Stomach (tissue), 19 donors: ENCODE data around the gene EML2. TPM values are rescaled to one million over a fixed set of nuclear protein-coding genes. Genes with fewer than 3 reads are reported as not detected.
"Not testable (repeated sequence)": the region's sequence is repeated elsewhere in the genome, so short reads cannot be mapped to it uniquely, and the experiment has no call there.

Experiments used
- DNase-seq, 2 donors: peaks; one replicate each; pipeline versions ENCODE4 v3.0.0 to v3.0.0-alpha.2; 2013 to 2019
- H3K27ac ChIP-seq, 5 donors: fragments of 200-600 bp in 4 of 5; sonication (generic) in 4 of 5; one replicate each; pipeline ENCODE4 v1.5.1; 2013 to 2019; ENCODE audit warnings: mild to moderate bottlenecking in 1 of 5, moderate library complexity in 1 of 5
- H3K27me3 ChIP-seq, 3 donors: fragments of 200-600 bp; sonication (generic); one replicate each; pipeline ENCODE4 v1.5.1; 2017 to 2019; ENCODE audit warnings: mixed run types in 1 of 3
- H3K36me3 ChIP-seq, 4 donors: fragments of 200-600 bp; sonication (generic); 1 replicate in 3 of 4; 2 replicates in 1 of 4; pipeline ENCODE4 v1.5.1; 2016 to 2019
- H3K4me1 ChIP-seq, 4 donors: fragments of 200-600 bp; sonication (generic); one replicate each; pipeline ENCODE4 v1.5.1; 2016 to 2019
- H3K4me3 ChIP-seq, 4 donors: fragments of 200-600 bp; sonication (generic) in 3 of 4; one replicate each; pipeline ENCODE4 v1.5.1; 2016 to 2019; ENCODE audit warnings: mild to moderate bottlenecking in 1 of 4
- H3K9me3 ChIP-seq, 4 donors: fragments of 200-600 bp; sonication (generic); one replicate each; pipeline ENCODE4 v1.5.1; 2016 to 2019
- EP300 ChIP-seq: sonication (generic); formaldehyde crosslinking; IDR thresholded peaks from one replicate; pipeline ENCODE4 v1.6.1; 2017; ENCODE audit warnings: antibody characterized with exemption
- POLR2A ChIP-seq, 4 donors: fragments of 450-650 bp; IDR thresholded peaks; one replicate each; pipeline ENCODE4 v1.6.1; 2016; ENCODE audit warnings: antibody characterized with exemption in 4 of 4, control low read depth in 2 of 4, mild to moderate bottlenecking in 1 of 4, moderate library complexity in 1 of 4
- POLR2AphosphoS5 ChIP-seq, 3 donors: sonication (generic); formaldehyde crosslinking; IDR thresholded peaks; one replicate each; pipeline ENCODE4 v1.6.1; 2016; ENCODE audit warnings: antibody characterized with exemption in 3 of 3
- WGBS, 5 donors: extraction: QIAGEN DNeasy Blood & Tissue Kit in 3 of 5; methylation state at CpG; one replicate each; pipeline versions ENCODE4 v1.1.5 to v1.1.7; 2013 to 2018; 5-methylcytosine and 5-hydroxymethylcytosine counted together
- intact Hi-C: fragments of 100-400 bp; cut with DNase I; formaldehyde crosslinking; loops from one replicate; pipeline ENCODE4 v1.15.1; 2023; ENCODE audit warnings: low total_unique reads
- long read RNA-seq, 10 donors: transcript quantifications; one replicate each; lab custom pipeline, GENCODE V29; 2026
- polyA plus RNA-seq, 3 donors: library from polyadenylated mRNA; stranded (reverse); fragments of 200-250 nt; gene quantifications; one replicate each; pipeline ENCODE4 v1.2.3, GENCODE V29; 2013
- total RNA-seq, 5 donors: library from RNA; depleted of rRNA; stranded (reverse); fragments of >200 nt; gene quantifications; one replicate each; pipeline versions ENCODE4 v1.1.0 to v1.2.3, GENCODE V29; 2014 to 2016
- TF ChIP-seq, protein P1 (sequence below), 7 experiments: fragments of 450-650 bp in 4 of 7; fragments of 200-600 bp in 3 of 7; sonication (generic) in 3 of 7; IDR thresholded peaks; one replicate each; pipeline ENCODE4 v1.5.1; 2016 to 2019; ENCODE audit warnings: antibody characterized with exemption in 7 of 7, control low read depth in 2 of 7, mild to moderate bottlenecking in 1 of 7
- donor health status: healthy with polysubstance abuse.
- donor health status: Bipolar disorder and iron deficiency.
- donor health status: healthy.

EML2 gene, protein sequence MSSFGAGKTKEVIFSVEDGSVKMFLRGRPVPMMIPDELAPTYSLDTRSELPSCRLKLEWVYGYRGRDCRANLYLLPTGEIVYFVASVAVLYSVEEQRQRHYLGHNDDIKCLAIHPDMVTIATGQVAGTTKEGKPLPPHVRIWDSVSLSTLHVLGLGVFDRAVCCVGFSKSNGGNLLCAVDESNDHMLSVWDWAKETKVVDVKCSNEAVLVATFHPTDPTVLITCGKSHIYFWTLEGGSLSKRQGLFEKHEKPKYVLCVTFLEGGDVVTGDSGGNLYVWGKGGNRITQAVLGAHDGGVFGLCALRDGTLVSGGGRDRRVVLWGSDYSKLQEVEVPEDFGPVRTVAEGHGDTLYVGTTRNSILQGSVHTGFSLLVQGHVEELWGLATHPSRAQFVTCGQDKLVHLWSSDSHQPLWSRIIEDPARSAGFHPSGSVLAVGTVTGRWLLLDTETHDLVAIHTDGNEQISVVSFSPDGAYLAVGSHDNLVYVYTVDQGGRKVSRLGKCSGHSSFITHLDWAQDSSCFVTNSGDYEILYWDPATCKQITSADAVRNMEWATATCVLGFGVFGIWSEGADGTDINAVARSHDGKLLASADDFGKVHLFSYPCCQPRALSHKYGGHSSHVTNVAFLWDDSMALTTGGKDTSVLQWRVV
- total RNA-seq (100 to 1,000 TPM in 2 of 5 donors, 10 to 100 TPM in 3; 17.8 to 387 (median 33.8) TPM), polyA plus RNA-seq (10 to 100 TPM; 28.6 to 53.0 (median 31.8) TPM)
- long read RNA-seq, donor 1: 0 reads
- long read RNA-seq, donor 2, partial matches to known transcripts: 6 of 6 reads
- long read RNA-seq, donor 2, other reads (novel, unspliced or antisense): 0 of 6 reads
- long read RNA-seq, donor 3, partial matches to known transcripts: 0 of 1 reads
- long read RNA-seq, donor 3, other reads (novel, unspliced or antisense): 0 of 1 reads
- long read RNA-seq, donor 4, partial matches to known transcripts: 0 of 1 reads
- long read RNA-seq, donor 4, other reads (novel, unspliced or antisense): 0 of 1 reads
- long read RNA-seq, donor 5, partial matches to known transcripts: 0 of 2 reads
- long read RNA-seq, donor 5, other reads (novel, unspliced or antisense): 0 of 2 reads
- long read RNA-seq, donor 6, transcript EML2-201 (19 exons, 2,264 nt): major isoform, 6 of 7 reads
- long read RNA-seq, donor 6, partial matches to known transcripts: 0 of 7 reads
- long read RNA-seq, donor 6, other reads (novel, unspliced or antisense): 0 of 7 reads
- long read RNA-seq, donor 7, partial matches to known transcripts: 0 of 1 reads
- long read RNA-seq, donor 7, other reads (novel, unspliced or antisense): 0 of 1 reads
- long read RNA-seq, donor 8, partial matches to known transcripts: 0 of 1 reads
- long read RNA-seq, donor 8, other reads (novel, unspliced or antisense): 0 of 1 reads
- long read RNA-seq, donor 9, partial matches to known transcripts: 0 of 5 reads
- long read RNA-seq, donor 9, other reads (novel, unspliced or antisense): 0 of 5 reads
- long read RNA-seq, donor 10: 0 reads

DNA sequence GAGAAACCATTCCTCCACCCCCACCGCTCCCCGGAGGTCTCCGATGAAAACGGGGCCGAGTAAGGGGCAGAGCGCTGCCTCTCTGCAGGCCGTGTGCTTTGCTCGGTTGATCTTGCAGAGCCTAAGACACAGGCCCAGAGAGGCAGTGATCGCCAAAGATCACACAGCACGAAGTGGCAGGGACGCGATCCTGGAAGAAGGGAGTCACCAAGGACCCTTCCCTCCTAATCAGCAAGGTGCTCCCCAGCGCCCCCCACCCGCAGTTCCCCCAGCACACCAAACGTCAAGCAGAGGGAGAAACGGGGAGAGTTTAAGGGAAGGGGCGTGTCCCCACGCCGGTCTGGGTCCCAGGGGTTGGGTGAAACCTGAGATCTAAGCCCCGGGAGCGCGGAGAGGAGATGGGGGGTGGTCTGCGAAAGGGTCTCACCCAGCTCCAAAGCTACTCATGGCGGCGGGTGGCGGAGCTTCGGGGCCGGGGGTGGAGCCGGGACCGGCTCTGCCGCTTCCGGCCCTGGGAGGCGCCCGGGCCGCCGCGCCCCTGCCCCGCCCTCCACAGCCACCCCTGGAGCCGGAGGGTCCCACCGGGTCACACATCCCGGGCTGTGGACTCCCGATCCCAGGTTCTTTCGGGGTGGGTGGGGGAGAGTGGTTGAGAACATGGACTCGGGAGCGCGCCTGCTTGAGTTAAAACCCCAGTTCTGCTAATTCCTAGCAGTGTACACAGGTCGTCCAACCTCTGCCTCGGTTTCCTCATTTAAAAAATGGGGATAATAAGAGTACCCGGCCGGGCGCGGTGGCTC is at the start of gene EML2:
Gene EML2, minus strand, starts transcription at position 468 of the 800 bp plus-strand sequence. Its CDS starts 21 bp downstream, at position 447.
- peaks cover 42 to 67% (median 57%) of the 10 kb centered on the region in 4 donors for H3K4me1 ChIP-seq
- no peaks in the 10 kb centered on the region for H3K9me3 ChIP-seq
- 2 to 4% (median 2%) methylated on average over 35 to 52 of the region's 52 CpGs for WGBS, 5 donors
- intact Hi-C loops: no loop called here
- peak within 1 kb of the TSS; percentile 59 to 81 (median 74) for H3K27ac ChIP-seq
- peaks cover 0 to 10% (median 0%) of the 10 kb centered on the region in 3 donors for H3K27me3 ChIP-seq
- H3K4me3 ChIP-seq: peak within 1 kb of the TSS; percentile 63 to 72 (median 68)
- peak; percentile 71 to 89 for DNase-seq
- no peaks in the 10 kb centered on the region for H3K36me3 ChIP-seq
- TF ChIP-seq, protein P1, sequence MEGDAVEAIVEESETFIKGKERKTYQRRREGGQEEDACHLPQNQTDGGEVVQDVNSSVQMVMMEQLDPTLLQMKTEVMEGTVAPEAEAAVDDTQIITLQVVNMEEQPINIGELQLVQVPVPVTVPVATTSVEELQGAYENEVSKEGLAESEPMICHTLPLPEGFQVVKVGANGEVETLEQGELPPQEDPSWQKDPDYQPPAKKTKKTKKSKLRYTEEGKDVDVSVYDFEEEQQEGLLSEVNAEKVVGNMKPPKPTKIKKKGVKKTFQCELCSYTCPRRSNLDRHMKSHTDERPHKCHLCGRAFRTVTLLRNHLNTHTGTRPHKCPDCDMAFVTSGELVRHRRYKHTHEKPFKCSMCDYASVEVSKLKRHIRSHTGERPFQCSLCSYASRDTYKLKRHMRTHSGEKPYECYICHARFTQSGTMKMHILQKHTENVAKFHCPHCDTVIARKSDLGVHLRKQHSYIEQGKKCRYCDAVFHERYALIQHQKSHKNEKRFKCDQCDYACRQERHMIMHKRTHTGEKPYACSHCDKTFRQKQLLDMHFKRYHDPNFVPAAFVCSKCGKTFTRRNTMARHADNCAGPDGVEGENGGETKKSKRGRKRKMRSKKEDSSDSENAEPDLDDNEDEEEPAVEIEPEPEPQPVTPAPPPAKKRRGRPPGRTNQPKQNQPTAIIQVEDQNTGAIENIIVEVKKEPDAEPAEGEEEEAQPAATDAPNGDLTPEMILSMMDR (IDR thresholded peaks at IDR 0.05): peak in 1 of 7 experiments; percentile 5
- no peak for TF ChIP-seq EP300
- TF ChIP-seq POLR2A (IDR thresholded peaks at IDR 0.05): no peak
- peak in 1 of 3 donors; percentile 6 for TF ChIP-seq POLR2AphosphoS5 (IDR thresholded peaks at IDR 0.05)

DNA sequence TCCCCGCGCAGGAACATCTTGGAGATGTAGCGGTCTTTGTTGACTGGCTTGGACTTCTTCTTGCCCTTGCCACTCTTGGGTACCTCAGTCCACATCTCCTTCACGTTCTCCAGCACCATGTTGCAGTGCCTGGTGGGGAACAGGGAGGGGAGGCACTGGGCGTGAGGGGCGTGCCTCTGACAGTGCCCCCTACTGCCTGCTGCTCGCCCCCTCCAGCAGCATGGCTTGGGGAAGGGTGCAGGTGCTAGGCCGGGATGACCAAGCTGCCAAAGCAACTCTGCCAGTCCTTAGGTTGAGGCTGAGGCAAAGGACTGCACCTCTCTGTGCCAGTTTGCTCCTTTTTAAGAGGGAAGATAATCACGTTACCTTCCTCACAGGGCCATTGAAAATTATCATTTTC is 48.4 kb upstream of the EML2 start:
- TF ChIP-seq POLR2A (IDR thresholded peaks at IDR 0.05): no peak
- TF ChIP-seq EP300: no peak
- TF ChIP-seq, protein P1 (IDR thresholded peaks at IDR 0.05): no peak
- TF ChIP-seq POLR2AphosphoS5 (IDR thresholded peaks at IDR 0.05): no peak
- Histone ChIP-seq H3K27me3 (no peaks in the 10 kb centered on the region), H3K36me3 (peaks cover 36 to 62% (median 56%) of the 10 kb centered on the region in 4 donors), H3K9me3 (no peaks in the 10 kb centered on the region), H3K27ac (no peak overlapping the region), H3K4me1 (peaks cover 7 to 17% (median 14%) of the 10 kb centered on the region in 4 donors), H3K4me3 (no peak overlapping the region)
- intact Hi-C loops: no loop called here
- DNase-seq: no peak
- WGBS, 5 donors: 85 to 96% (median 92%) methylated on average over 8 to 9 of the region's 9 CpGs

DNA sequence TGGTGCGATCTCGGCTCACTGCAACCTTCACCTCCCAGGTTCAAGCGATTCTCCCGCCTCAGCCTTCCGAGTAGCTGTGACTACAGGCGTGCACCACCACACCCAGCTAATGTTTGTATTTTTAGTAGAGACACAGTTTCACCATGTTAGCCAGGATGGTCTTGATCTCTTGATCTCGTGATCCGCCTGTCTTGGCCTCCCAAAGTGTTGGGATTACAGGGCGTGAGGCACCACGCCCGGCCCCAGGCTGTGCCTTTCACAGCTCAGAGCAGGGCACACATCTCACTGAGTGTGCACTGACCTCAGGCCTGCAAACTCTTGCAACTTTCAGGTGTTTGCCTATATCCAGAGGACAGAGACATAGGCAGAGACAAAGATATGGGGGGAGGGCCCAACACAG is 45.8 kb upstream of the EML2 start:
- DNase-seq, intact Hi-C loops, H3K4me3 ChIP-seq, H3K27ac ChIP-seq, H3K27me3 ChIP-seq, H3K9me3 ChIP-seq: not testable (repeated sequence)
- 78 to 96% (median 82%) methylated on average over 10 to 11 of the region's 11 CpGs for WGBS, 5 donors
- peaks cover 36 to 62% (median 56%) of the 10 kb centered on the region in 4 donors for H3K36me3 ChIP-seq
- peaks cover 11 to 18% (median 15%) of the 10 kb centered on the region in 4 donors for H3K4me1 ChIP-seq

DNA sequence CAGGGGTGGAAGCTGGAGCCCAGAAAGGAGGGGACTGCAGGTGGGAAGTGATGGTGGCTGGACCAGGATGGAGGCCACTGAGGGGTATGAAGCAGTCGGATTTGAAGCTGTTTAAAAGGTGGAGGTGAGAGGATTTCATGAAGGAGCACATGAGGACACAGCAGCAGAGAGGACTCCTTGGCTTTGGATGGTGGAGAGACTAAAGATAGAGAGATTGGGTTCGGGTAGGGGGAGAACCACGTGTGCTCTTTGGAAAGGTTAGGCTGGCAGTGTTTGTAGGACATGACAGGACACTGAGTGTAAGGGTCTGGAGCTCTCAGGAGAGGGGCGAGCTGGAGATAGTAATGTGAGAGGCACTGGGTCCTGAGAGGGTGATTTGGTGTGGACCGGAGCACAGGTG is 43.7 kb upstream of the EML2 start:
- DNase-seq: no peak
- TF ChIP-seq POLR2A (IDR thresholded peaks at IDR 0.05) (no peak), EP300 (no peak), POLR2AphosphoS5 (IDR thresholded peaks at IDR 0.05) (no peak)
- TF ChIP-seq, protein P1 (IDR thresholded peaks at IDR 0.05): no peak
- intact Hi-C loops: no loop called here
- no peaks in the 10 kb centered on the region for H3K9me3 ChIP-seq
- no peak overlapping the region for H3K4me3 ChIP-seq
- peaks cover 14 to 21% (median 17%) of the 10 kb centered on the region in 4 donors for H3K4me1 ChIP-seq
- peaks cover 4 to 25% (median 8%) of the 10 kb centered on the region in 3 donors for H3K27me3 ChIP-seq
- H3K27ac ChIP-seq: no peak overlapping the region
- WGBS, 5 donors: 66 to 75% (median 68%) methylated on average over 5 of the region's 5 CpGs
- peaks cover 31 to 50% (median 44%) of the 10 kb centered on the region in 4 donors for H3K36me3 ChIP-seq
